NCI-H2081 treated with DMSO at 0.1 percent for 48 hours (cell line): ENCODE data around the gene CDH18.

Experiments used
- DNase-seq: peaks from one replicate; lab custom pipeline; 2025; lab: John Stamatoyannopoulos, UW

CDH18 gene

DNA sequence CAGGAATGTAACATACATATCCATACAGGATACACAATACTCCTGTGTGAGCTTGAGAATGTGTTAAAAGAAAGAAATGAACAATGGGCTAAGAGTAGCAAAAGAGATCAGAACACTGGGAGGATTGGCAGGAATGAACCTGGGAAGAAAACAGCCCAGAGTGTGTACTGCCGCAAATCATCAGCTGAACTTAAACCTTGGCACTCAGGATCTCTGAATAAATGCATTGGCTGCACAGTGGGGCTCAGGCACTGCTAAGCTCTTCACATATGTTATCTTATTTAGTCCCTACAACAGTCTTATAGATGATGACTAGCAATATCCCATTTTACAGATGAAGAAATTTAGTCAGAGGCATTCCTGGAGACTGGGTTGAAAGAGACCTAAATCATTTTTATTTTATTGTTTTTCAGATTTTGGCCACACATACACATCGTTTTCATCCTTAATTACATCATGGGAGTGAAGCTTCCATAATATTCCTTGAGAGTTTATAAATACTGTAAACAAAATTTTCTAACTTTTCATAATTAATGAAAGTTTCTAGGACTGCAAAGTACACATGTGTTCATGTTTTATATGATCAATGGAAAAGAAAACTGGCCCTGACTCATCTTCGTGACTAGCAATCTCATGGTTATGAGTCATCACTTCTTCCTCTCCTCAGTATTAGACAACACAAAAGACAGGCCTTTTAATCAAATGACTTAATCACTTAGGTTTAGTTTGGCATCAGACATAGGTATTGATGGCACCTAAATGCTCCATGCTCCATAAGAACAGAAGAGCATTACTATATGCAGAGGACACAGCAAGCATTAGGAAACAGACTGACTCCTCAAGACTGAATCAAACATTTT lies 59.2 kb downstream of the CDH18 start:
- DNase-seq = no peak

DNA sequence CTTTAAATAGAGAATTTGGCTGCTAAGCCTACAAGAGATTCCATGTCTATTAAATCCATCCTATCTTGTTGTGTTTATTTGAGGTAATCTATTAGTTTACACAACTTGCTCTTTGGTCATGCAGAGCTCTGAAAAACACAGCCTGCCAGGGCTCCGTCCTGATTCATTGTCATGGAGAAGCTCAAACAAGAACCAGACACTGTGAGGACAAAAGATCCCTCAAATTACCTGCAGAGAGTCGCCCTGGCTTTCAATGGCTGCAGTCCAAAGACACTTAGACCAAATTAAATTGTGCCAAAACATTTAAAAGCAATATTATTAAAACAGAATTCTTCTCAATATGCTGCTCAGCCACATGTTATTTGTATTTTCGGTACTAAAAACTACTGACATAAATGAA lies 60.1 kb downstream of the CDH18 start:
- peak; percentile 98 for DNase-seq

DNA sequence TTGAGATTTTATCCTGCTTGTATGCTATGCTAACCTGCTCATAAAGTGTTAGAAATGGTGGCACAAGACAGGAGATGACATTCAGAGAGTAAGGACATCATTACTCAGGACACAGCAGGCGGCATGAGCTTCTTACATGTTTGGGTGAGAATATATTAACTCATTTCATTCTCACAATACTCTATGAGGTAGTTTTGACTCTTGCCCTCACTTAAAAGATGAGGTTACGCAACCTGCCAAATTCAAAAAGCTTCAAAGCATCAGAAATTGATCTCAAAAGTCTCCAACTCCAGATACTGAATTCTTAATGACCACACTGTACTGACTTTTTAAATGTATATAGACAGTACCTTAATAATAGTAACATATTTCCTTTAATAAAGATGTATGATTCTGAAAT lies 60.8 kb downstream of the CDH18 start:
- DNase-seq = no peak

DNA sequence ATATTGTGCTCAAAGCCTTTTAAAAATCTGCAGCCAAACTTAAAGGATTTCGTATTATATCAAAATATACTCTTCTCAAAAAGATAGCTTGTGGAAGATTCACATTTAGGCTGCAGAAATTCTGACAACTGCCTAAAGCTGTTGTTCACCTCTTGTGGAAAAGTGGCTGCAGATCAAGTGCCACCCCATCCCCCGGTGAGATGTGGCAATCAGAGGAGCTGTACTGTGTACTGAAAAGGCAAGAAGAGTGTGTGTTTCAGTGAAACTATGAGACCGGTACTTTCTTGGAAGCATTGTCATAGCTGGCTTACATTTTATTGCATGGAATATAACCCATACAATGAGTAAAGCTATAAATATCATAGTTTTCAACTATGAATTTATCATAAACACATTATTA lies 64.3 kb downstream of the CDH18 start:
- DNase-seq = no peak

DNA sequence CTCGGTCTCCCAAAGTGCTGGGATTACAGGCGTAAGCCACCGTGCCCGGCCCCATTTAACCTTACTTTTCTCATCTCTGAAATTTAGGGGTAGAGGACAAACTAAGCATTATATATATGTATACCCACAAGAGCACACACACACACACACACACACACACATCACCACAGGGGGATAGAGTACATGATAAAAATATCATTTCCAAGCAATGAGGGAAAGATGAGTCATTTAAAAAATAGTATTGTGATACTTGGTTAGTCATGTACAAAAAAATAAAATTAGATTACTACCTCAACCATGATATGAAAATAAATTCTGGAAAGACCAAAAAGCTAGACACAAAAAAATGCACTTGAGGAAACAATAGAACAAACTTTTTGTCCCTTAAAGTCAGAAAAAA lies 67.2 kb downstream of the CDH18 start:
- no peak for DNase-seq

GRCh38 chr5:19918780-19919179 lies 69.2 kb downstream of the CDH18 start:
- no peak for DNase-seq

DNA sequence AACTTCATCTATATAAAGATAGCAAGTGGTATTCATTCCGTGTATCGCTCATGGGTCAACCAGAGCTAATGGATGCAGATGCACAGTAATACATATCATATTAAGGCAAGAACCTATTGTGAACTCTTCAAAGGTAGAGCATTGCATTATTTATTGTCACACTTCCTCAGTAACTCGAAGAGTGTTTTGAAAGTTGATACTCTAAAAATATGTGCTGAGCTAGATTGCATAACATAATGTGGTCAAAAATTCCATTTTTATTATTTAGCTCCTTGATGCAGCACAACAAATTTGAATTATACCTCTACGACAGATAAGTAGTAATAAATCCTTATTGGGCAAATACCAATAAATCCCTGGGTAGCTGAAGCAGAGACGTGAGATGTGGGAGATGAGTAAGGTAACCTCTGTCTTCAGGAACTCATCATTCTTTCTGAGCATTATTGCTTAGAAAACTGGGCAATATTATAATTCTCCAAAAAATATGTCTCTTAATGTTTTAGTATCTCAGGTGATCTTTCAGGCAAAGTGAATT lies 70.3 kb downstream of the CDH18 start:
- DNase-seq = no peak

- no peak for DNase-seq
Observed at GRCh38 chr5:19910136-19910535, 77.9 kb downstream of the CDH18 start.

DNA sequence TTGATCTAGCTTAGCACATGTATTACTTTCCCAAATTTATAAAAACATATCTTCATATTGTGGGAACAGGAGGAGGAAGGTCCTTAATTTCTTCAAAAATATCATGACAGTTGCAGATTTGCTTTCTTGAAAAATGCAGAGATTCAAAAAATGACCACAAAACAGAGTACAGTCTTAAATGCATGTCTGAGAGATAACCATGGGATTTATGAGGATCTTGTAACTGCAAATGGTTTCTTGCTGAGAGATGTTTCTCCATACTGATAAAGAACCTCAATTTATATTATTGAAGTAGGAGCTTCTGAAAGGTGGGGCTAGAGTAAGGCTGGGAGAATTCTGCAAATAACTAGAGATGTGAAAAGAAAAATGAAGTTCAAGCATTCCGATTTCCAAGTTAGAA lies 83.2 kb downstream of the CDH18 start:
- DNase-seq = no peak

- no peak for DNase-seq
Observed at GRCh38 chr5:19903611-19904010, 84.4 kb downstream of the CDH18 start.

- no peak for DNase-seq
Observed at GRCh38 chr5:19902316-19902934, 85.6 kb downstream of the CDH18 start.

- DNase-seq = no peak
Observed at GRCh38 chr5:19900269-19900668, 87.7 kb downstream of the CDH18 start.

DNA sequence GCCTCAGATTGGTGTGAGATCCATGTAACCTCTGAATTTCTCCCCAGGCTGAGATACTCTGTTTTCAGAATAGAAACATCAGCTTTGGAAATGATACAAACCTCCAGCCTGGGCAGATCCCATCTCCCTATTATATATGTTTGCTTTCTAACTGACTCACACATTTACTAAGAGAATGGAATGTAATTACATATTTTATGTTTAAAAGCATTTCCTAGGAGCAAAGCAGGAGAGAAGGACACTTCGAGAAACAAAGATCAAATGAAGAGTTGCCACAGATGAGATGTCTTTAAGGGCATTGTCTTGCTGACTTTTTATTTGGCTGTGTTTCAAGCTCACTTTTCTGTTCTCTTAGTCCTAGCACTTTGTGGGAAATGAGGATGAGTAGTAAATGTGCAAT lies 96.3 kb downstream of the CDH18 start:
- no peak for DNase-seq

DNA sequence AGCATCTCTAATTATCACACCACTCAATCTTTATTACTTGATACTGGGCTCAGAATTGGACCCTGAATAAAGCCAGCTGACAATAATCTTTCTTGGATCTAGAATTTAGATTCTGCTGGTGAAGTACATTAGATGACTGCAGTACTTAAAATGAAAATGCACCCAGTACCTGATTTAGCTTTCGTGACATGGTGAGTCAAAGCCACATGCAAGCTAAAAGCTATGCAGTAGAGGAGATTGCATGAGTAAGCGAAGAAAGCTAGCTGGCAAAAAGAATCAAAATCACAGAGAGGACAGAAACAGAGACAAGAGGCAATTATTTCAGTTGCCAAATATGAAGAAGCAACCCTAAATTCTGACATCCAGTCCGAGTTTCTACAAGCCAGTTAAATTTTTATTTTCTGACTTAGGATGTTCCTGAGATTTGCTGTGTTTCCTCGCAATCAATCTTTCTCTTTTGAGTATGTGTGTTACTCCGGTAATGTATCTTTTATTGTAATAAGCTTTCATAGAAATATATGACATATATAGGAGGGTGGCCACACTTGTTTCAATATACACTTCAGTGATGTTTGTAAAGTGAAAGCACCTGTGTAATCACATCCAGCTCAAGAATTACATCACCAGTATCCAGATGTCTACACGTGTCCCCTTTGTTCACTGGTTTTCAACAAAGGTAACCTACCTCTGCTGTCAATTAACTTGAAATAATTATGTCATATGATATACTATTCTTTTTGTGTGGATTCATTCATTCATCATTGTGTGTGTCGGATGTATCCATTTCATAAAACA lies 101.7 kb downstream of the CDH18 start:
- DNase-seq = peak; percentile 68

DNA sequence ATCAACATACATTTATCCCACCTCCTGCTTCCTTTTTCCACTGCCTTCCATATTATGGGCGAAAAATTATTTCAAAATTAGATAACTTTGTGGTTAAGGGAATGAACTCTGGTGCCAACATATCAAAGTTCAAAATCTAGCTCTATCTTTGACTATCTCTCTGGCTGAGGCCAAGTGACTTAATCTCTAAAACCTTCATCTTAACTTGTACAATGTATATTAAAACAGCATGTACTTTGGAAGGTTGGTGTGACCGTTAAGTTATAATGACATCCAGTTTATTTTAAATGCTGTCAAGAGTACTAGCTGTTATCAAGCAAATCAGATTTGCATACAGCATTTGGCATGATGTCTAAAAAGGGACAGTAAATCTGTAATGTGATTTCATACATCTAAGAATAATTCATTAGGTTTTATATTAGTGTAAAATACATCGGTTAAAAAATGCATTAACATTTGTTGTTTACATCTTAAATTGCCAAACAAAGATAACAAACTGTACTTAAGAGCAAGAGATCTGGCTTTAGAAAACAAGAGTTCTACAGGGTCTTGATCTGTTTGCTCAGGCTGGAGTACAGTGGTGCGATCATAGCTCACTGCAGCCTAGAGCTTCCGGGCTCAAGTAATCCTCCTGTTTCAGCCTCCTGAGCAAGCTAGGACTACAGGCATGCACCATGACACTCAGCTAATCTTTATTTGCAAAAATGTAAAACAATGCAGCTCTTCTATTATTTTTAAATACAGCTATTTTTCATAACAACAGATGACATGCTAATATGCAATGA lies 102.8 kb downstream of the CDH18 start:
- DNase-seq = no peak

DNA sequence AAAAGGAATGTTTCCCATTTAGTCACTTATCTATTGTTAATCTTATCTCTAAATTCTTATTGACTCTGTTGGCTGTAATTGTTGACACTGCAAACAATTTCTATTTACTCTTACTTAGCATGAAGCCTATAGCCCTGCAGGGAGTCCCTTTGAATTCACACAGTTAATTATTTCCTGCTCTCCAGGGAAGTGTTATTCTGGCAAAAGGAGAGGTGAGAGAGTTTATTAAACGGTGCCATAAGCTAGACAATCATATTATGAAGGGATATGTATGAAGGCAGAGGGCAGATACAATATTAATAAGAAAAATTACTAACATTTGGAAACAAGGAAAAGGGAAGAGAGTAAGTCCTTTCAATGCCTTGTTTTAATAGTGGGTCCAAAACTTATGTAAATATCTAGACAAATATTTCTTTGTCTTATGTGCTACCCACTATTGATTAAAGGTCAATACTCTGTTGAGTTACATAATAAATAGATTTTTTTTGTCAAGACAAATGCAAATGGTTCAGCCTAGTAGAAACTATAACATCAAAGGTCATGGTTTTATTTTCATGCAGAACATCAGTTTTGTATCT lies 107.1 kb downstream of the CDH18 start:
- DNase-seq = peak; percentile 99

DNA sequence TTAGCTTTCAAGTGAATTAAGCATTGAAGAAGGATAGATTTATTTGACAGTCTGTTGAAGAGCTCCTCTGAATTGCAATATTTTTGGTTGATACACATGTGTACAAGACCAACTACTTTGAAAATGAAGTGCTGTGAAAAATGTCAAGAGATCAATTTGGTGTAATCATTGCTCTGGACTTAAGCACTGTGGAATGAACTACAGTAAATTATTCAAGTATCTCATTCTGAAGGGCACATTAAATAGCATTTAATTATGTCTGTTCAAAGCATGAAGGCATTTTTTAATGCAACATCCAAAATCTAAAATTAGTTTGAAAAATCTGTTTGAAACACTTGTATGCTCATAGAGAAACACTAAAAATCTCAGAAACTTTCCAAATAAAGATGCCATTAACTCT lies 107.5 kb downstream of the CDH18 start:
- no peak for DNase-seq

DNA sequence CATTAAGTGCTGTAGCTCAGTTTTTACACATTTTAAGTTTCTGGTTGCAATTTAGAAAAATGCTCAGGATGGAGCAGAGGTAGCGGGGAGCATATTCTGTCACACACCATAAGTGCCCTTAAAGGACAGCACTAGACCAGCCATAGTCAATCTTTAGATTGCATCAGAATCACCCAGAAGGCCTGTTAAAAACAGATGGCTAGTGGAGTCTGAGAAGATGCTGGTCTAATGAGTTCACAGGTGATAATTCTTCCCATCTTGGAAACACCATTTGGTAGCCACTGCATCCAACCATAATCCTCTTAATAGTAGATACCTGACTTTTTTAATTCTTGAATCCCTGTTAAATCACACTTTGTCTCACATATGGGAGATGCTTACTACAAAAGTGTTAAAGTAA lies 113.2 kb downstream of the CDH18 start:
- DNase-seq = no peak

DNA sequence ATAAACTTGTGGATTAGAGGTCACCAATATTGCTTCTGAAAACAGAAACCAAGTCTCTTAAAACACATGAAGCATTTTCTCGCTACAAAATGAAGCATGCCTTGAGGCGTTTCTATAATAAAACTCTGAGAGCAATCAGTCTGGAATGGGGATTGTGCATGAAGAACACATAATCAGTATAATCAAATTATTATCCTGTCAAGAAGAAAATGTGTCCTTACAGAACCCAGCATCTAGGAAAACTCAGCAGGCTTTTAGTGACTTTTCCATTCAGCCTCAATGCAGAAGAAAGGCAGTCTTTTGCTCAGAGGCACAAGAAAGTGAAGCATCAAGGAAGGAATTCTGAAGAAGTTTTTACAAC lies 121.9 kb downstream of the CDH18 start:
- no peak for DNase-seq

DNA sequence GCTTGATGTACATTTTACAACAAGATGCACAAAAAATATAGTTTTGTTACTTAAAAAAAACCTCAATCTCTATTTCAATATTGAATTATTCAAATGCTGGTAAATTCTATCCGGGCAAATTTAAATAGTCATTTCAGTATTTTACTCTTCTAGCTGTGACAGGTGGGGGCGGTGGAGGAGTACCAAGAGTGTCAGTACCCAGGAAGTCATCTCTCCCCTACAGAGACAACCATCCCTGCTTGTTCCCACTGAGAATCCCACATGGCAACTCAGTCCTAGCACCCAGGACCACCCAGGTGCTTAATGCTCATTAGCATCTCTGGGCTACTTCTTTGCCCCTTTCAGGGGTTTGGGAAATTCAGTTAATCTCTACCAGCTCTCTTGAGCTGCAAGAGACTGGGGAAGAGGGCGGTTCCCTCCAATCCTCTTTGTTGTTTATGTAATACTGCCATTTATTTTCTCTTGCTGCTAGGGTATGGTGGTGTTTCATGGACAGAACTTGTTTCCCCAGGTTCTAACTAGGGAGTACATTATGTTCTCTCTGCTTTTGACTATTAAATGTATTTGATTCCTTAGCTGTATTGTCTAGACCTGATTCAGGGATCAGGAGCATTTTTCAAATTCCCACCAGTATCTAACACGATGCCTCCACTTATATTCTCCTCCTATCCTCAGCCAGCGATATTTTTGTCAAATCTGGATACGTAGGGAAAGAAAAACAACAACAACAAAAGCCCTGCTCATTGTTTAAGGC lies 122.5 kb downstream of the CDH18 start:
- DNase-seq = no peak

DNA sequence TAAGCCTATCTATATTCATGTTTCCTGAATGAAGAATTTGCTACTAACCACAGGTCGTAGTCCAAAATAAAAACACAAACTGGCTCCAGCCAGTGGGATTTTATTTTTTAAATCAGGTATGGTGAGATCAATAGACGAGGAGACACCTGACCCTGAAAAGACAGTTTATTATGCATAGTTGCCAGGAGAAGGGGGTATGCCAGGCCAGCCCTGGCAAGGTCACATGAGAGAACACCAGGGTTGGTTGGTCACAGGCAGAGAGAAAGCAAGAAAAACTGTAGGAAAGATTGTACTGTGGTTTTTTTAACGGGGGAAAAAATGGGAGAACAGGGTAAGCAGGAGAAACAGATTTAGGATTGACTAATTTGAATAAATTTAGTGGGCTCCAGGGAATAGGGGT lies 125.3 kb downstream of the CDH18 start:
- no peak for DNase-seq
